PC-9 (cell line): ENCODE measurements around the gene DENND1A. TPM values are rescaled to one million over a fixed set of nuclear protein-coding genes. Genes with fewer than 3 reads are reported as not detected.

Source experiments
- BruUV-seq: library from RNA; stranded (reverse); fragments of 400-500 nt; replicated peaks from 2 replicates; lab custom pipeline; 2021; lab: Mats Ljungman, UMichigan
- CTCF ChIA-PET: fragments of 300-600 bp; sonication (Branson Sonifier 250); formaldehyde crosslinking; loops from one replicate; lab custom pipeline; 2022; ENCODE audit warnings: antibody characterized with exemption; lab: Charles Lee
- POLR2A ChIA-PET: fragments of 300-600 bp; sonication (Branson Sonifier 250); formaldehyde crosslinking; loops from one replicate; lab custom pipeline; 2022; ENCODE audit warnings: antibody characterized with exemption; ENCODE audit not compliant: unreplicated experiment; lab: Charles Lee
- DNase-seq, 2 experiments: peaks; one replicate each; pipeline versions ENCODE4 v3.0.0 to v3.0.0-alpha.2; 2015 to 2022; ENCODE audit warnings: mixed read lengths in 1 of 2
- H2AFZ ChIP-seq: fragments of 200-600 bp; sonication (generic); 2 replicates; pipeline ENCODE4 v1.8.1; 2017; ENCODE audit warnings: antibody characterized with exemption
- H3F3A ChIP-seq: fragments of 200-600 bp; sonication (generic); 2 replicates; pipeline ENCODE4 v1.8.1; 2017; ENCODE audit warnings: antibody characterized with exemption, mild to moderate bottlenecking, low read depth; ENCODE audit not compliant: insufficient read depth
- H3K27ac ChIP-seq: fragments of 200-600 bp; sonication (generic); 2 replicates; pipeline ENCODE4 v1.6.1; 2016; ENCODE audit warnings: mixed run types
- H3K27me3 ChIP-seq: fragments of 200-600 bp; sonication (generic); 2 replicates; pipeline ENCODE4 v1.6.1; 2016; ENCODE audit warnings: low read depth, mixed run types; ENCODE audit not compliant: insufficient read depth
- H3K36me3 ChIP-seq: fragments of 200-600 bp; sonication (generic); 2 replicates; pipeline ENCODE4 v1.6.1; 2016; ENCODE audit warnings: low read depth, mixed run types
- H3K4me1 ChIP-seq: fragments of 200-600 bp; sonication (generic); replicated peaks from 2 replicates; pipeline ENCODE4 v1.6.1; 2016; ENCODE audit warnings: mixed run types; ENCODE audit not compliant: insufficient read depth
- H3K4me2 ChIP-seq: fragments of 200-600 bp; sonication (generic); 2 replicates; pipeline ENCODE4 v1.6.1; 2017; ENCODE audit warnings: mixed run types
- H3K4me3 ChIP-seq: fragments of 200-600 bp; sonication (generic); 2 replicates; pipeline ENCODE4 v1.6.1; 2016; ENCODE audit warnings: mixed run types
- H3K79me2 ChIP-seq: fragments of 200-600 bp; sonication (generic); 2 replicates; pipeline ENCODE4 v1.6.1; 2017; ENCODE audit warnings: low read depth, mixed run types
- H3K9me2 ChIP-seq: fragments of 200-600 bp; sonication (generic); 2 replicates; pipeline ENCODE4 v1.8.1; 2017; ENCODE audit warnings: mild to moderate bottlenecking; ENCODE audit not compliant: insufficient read depth
- H3K9me3 ChIP-seq: fragments of 200-600 bp; sonication (generic); 2 replicates; pipeline ENCODE4 v1.8.1; 2016; ENCODE audit warnings: low read depth; ENCODE audit not compliant: insufficient read depth
- H4K20me1 ChIP-seq: fragments of 200-600 bp; sonication (generic); 2 replicates; pipeline ENCODE4 v1.8.1; 2017; ENCODE audit not compliant: insufficient read depth
- EZH2 ChIP-seq: fragments of 200-600 bp; sonication (generic); IDR thresholded peaks from 2 replicates; pipeline ENCODE4 v1.8.0; 2017; ENCODE audit warnings: antibody characterized with exemption, low read depth
- intact Hi-C: fragments of 100-400 bp; cut with micrococcal nuclease; formaldehyde crosslinking; loops from one replicate; pipeline ENCODE4 v1.10.0; 2022; ENCODE audit not compliant: unreplicated experiment
- total RNA-seq: library from RNA; stranded (reverse); gene quantifications from 2 replicates; pipeline ENCODE4 v1.2.3, GENCODE V29; 2021
- TF ChIP-seq, protein P1 (sequence below): fragments of 200-600 bp; sonication (generic); conservative IDR thresholded peaks from 2 replicates; pipeline ENCODE4 v1.6.1; 2017; ENCODE audit warnings: mixed run types, antibody characterized with exemption, mild to moderate bottlenecking, moderate library complexity

DENND1A gene
- total RNA-seq, 1 experiment from 2014 or later = 37.7 TPM

DNA sequence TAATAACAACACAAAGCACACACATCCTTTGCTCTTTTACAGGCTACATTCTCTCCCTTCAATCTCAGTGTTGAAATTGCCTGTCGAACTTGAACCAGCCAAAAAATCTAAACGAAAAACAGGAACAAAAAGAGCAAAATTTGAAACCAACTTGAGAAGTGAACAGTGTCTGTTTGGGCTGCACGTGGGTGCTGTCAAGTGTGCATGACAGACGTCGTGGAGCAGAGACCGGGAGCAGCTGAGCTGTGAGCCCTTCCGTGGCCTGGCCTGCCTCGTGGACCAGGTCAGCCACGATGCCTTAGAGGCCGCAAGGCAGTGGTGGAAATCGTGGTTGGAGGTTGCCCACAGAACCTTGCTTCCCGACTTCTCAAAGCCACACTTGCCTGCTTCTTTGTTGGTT is 34.8 kb upstream of the DENND1A start:
- no peak overlapping the region for H2AFZ ChIP-seq
- TF ChIP-seq, protein P1, sequence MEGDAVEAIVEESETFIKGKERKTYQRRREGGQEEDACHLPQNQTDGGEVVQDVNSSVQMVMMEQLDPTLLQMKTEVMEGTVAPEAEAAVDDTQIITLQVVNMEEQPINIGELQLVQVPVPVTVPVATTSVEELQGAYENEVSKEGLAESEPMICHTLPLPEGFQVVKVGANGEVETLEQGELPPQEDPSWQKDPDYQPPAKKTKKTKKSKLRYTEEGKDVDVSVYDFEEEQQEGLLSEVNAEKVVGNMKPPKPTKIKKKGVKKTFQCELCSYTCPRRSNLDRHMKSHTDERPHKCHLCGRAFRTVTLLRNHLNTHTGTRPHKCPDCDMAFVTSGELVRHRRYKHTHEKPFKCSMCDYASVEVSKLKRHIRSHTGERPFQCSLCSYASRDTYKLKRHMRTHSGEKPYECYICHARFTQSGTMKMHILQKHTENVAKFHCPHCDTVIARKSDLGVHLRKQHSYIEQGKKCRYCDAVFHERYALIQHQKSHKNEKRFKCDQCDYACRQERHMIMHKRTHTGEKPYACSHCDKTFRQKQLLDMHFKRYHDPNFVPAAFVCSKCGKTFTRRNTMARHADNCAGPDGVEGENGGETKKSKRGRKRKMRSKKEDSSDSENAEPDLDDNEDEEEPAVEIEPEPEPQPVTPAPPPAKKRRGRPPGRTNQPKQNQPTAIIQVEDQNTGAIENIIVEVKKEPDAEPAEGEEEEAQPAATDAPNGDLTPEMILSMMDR = no peak
- no peak overlapping the region for H3K4me3 ChIP-seq
- no peaks in the 10 kb centered on the region for H3K9me2 ChIP-seq
- no peak overlapping the region for H3K27ac ChIP-seq
- ChIA-PET POLR2A (no interaction called here), CTCF (no interaction called here)
- no peaks in the 10 kb centered on the region for H4K20me1 ChIP-seq
- H3K9me3 ChIP-seq = 0 out of 2 replicates have a peak, but pooled peaks cover 6% of the 10 kb centered on the region
- no peak overlapping the region for H3K4me2 ChIP-seq
- no peaks in the 10 kb centered on the region for H3K36me3 ChIP-seq
- no peak for DNase-seq
- intact Hi-C loops = no loop called here
- no TSS peak for BruUV-seq
- peaks cover 46% of the 10 kb centered on the region for H3K27me3 ChIP-seq
- H3K79me2 ChIP-seq = no peaks in the 10 kb centered on the region
- H3K4me1 ChIP-seq = no peaks in the 10 kb centered on the region
- no peaks in the 10 kb centered on the region for H3F3A ChIP-seq

DNA sequence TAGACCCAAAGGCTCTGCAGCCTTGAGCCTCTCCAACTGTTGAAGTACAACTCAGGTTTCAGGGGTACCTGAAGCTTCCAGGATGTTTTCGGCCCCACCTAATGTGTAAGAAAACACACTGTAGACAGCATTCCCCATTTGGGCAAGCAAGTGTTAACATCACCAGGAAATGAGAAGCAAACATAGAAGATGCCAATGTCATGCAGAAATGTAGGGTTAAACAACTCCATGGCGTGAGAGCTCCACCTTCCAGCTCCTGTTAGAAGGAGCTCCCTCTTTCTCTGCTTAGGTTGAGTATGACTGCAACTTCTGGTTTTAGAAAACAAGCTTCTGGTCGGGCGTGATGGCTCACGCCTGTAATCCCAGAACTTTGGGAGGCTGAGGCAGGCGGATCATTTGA is 31.0 kb upstream of the DENND1A start:
- no peak overlapping the region for H2AFZ ChIP-seq
- H3K9me3 ChIP-seq = no peaks in the 10 kb centered on the region
- POLR2A ChIA-PET = no interaction called here
- no peaks in the 10 kb centered on the region for H3K9me2 ChIP-seq
- CTCF ChIA-PET = no interaction called here
- H4K20me1 ChIP-seq = no peaks in the 10 kb centered on the region
- H3F3A ChIP-seq = 0 out of 2 replicates have a peak, but pooled peaks cover 4% of the 10 kb centered on the region
- TF ChIP-seq, protein P1 = no peak
- no peak for TF ChIP-seq EZH2
- no peak overlapping the region for H3K4me2 ChIP-seq
- H3K4me3 ChIP-seq = no peak overlapping the region
- peaks cover 21% of the 10 kb centered on the region for H3K27me3 ChIP-seq
- no peaks in the 10 kb centered on the region for H3K4me1 ChIP-seq
- H3K27ac ChIP-seq = no peak overlapping the region
- no TSS peak for BruUV-seq
- DNase-seq = no peak
- H3K36me3 ChIP-seq = no peaks in the 10 kb centered on the region
- no peaks in the 10 kb centered on the region for H3K79me2 ChIP-seq
- intact Hi-C loops = no loop called here

DNA sequence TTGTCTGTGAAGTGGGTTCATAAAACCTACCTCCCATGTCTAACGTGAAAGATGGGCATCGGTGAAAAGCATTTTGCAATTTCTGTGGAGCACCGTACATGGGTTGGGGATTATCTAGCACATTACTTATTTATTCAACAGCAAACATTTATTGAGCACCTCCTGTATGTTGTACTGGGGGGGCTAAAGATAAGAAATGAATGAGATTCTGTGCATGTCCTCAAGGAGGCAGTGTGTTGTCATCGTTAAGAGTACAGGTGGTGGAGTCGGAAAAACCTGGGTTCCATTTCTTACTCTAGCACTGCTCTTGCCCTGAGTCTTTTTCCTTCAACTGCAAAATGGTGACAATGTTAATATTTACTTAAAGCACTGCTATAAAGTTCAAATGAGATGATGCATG is 30.4 kb upstream of the DENND1A start:
- no peak for DNase-seq
- ChIA-PET CTCF (no interaction called here), POLR2A (no interaction called here)

More for the DNA sequence above, 30.4 kb upstream of the DENND1A start:
- no peaks in the 10 kb centered on the region for H3K9me3 ChIP-seq
- TF ChIP-seq, protein P1 = no peak
- TF ChIP-seq EZH2 = no peak
- H3K79me2 ChIP-seq = no peaks in the 10 kb centered on the region
- H2AFZ ChIP-seq = no peak overlapping the region
- intact Hi-C loops = no loop called here
- H3K36me3 ChIP-seq = no peaks in the 10 kb centered on the region
- peaks cover 15% of the 10 kb centered on the region for H3K27me3 ChIP-seq
- H3F3A ChIP-seq = 0 out of 2 replicates have a peak, but pooled peaks cover 4% of the 10 kb centered on the region
- no peaks in the 10 kb centered on the region for H3K9me2 ChIP-seq
- no peak overlapping the region for H3K4me2 ChIP-seq
- H4K20me1 ChIP-seq = no peaks in the 10 kb centered on the region
- H3K27ac ChIP-seq = no peak overlapping the region
- H3K4me3 ChIP-seq = no peak overlapping the region
- no TSS peak for BruUV-seq
- no peaks in the 10 kb centered on the region for H3K4me1 ChIP-seq
